ENCODE results near the gene SLC23A2.

GRCh38 chr20:4858000-4858399, 143.3 kb downstream of the SLC23A2 start:
- TF ChIP-seq CTCF (IDR thresholded peaks at IDR 0.05 in 4 of 5, conservative IDR thresholded peaks at IDR 0.05 in 1 of 5) (no peak), POLR2A (IDR thresholded peaks at IDR 0.05) (no peak)
